ENCODE data around the gene CD72. TPM values are rescaled to one million over a fixed set of nuclear protein-coding genes. Genes with fewer than 3 reads are reported as not detected.

CD72 gene
- total RNA-seq, 1 donor from 2014 or later: 1.8 TPM

- Histone ChIP-seq H4K20me1 (ENCODE audit: insufficient read depth, low read length) (no peaks in the 10 kb centered on the region), H3K36me3 (ENCODE audit: insufficient read depth, low read length) (no peaks in the 10 kb centered on the region), H3K9ac (ENCODE audit: low read length) (no peak overlapping the region), H2AFZ (ENCODE audit: low read depth, low read length) (no peak overlapping the region), H3K4me3 (ENCODE audit: insufficient read depth, low read depth, low read length) (no peak overlapping the region), H3K79me2 (ENCODE audit: insufficient read depth, low read length) (no peaks in the 10 kb centered on the region), H3K27ac (ENCODE audit: low read depth, low read length) (no peak overlapping the region), H3K4me1 (ENCODE audit: insufficient read depth, low read length) (no peaks in the 10 kb centered on the region), H3K27me3 (ENCODE audit: insufficient read depth, low read length) (no peaks in the 10 kb centered on the region), H3K4me2 (ENCODE audit: low read length) (no peak overlapping the region), H3K9me3 (ENCODE audit: insufficient read depth, low read depth, low read length) (no peaks in the 10 kb centered on the region)
- peaks cover 6% of the 10 kb centered on the region for H3K36me3 Mint-ChIP-seq (ENCODE audit: low read depth, unreplicated experiment)
- peaks cover 7% of the 10 kb centered on the region for H3K4me1 Mint-ChIP-seq (ENCODE audit: low read depth, unreplicated experiment)
- FAIRE-seq (no peak), DNase-seq (ENCODE audit: low read depth) (no peak)
- peaks cover 3% of the 10 kb centered on the region for H3K9me3 Mint-ChIP-seq (ENCODE audit: unreplicated experiment)
- H3K4me3 Mint-ChIP-seq (ENCODE audit: unreplicated experiment): no peak overlapping the region
- no peaks in the 10 kb centered on the region for H3K27me3 Mint-ChIP-seq (ENCODE audit: low read depth, unreplicated experiment)
- no peak overlapping the region for H3K27ac Mint-ChIP-seq (ENCODE audit: unreplicated experiment)
- no peak for TF ChIP-seq EZH2 (IDR thresholded peaks at IDR 0.05; ENCODE audit: insufficient read depth, low read length)
- TF ChIP-seq CTCF (IDR thresholded peaks at IDR 0.05; ENCODE audit: insufficient read depth, low read depth, low read length): no peak
Observed at GRCh38 chr9:35636135-35636876, 18.1 kb upstream of the CD72 start.

GRCh38 chr9:35635730-35636129, 17.5 kb upstream of the CD72 start:
- Histone ChIP-seq H3K4me2 (ENCODE audit: low read length) (no peak overlapping the region), H4K20me1 (ENCODE audit: insufficient read depth, low read length) (no peaks in the 10 kb centered on the region), H3K4me3 (ENCODE audit: insufficient read depth, low read depth, low read length) (no peak overlapping the region), H3K36me3 (ENCODE audit: insufficient read depth, low read length) (no peaks in the 10 kb centered on the region), H3K9me3 (ENCODE audit: insufficient read depth, low read depth, low read length) (no peaks in the 10 kb centered on the region), H3K79me2 (ENCODE audit: insufficient read depth, low read length) (no peaks in the 10 kb centered on the region), H3K4me1 (ENCODE audit: insufficient read depth, low read length) (no peaks in the 10 kb centered on the region), H3K27me3 (ENCODE audit: insufficient read depth, low read length) (no peaks in the 10 kb centered on the region), H3K27ac (ENCODE audit: low read depth, low read length) (no peak overlapping the region), H2AFZ (ENCODE audit: low read depth, low read length) (no peak overlapping the region), H3K9ac (ENCODE audit: low read length) (no peak overlapping the region)
- TF ChIP-seq CTCF (IDR thresholded peaks at IDR 0.05; ENCODE audit: insufficient read depth, low read depth, low read length): no peak
- TF ChIP-seq EZH2 (IDR thresholded peaks at IDR 0.05; ENCODE audit: insufficient read depth, low read length): no peak
- Mint-ChIP-seq H3K9me3 (ENCODE audit: unreplicated experiment) (peaks cover 3% of the 10 kb centered on the region), H3K27me3 (ENCODE audit: low read depth, unreplicated experiment) (no peaks in the 10 kb centered on the region), H3K36me3 (ENCODE audit: low read depth, unreplicated experiment) (peaks cover 6% of the 10 kb centered on the region), H3K4me1 (ENCODE audit: low read depth, unreplicated experiment) (peaks cover 7% of the 10 kb centered on the region), H3K27ac (ENCODE audit: unreplicated experiment) (no peak overlapping the region), H3K4me3 (ENCODE audit: unreplicated experiment) (no peak overlapping the region)
- FAIRE-seq (no peak), DNase-seq (ENCODE audit: low read depth) (no peak)

GRCh38 chr9:35629597-35629996, 11.4 kb upstream of the CD72 start:
- no peak overlapping the region for H3K9ac ChIP-seq (ENCODE audit: low read length)
- Mint-ChIP-seq H3K9me3 (ENCODE audit: unreplicated experiment) (no peaks in the 10 kb centered on the region), H3K4me1 (ENCODE audit: low read depth, unreplicated experiment) (no peaks in the 10 kb centered on the region), H3K27me3 (ENCODE audit: low read depth, unreplicated experiment) (peaks cover 6% of the 10 kb centered on the region), H3K27ac (ENCODE audit: unreplicated experiment) (no peak overlapping the region), H3K4me3 (ENCODE audit: unreplicated experiment) (peak overlapping the region; percentile 34), H3K36me3 (ENCODE audit: low read depth, unreplicated experiment) (no peaks in the 10 kb centered on the region)
- no peak overlapping the region for H2AFZ ChIP-seq (ENCODE audit: low read depth, low read length)
- H3K79me2 ChIP-seq (ENCODE audit: insufficient read depth, low read length): no peaks in the 10 kb centered on the region
- H3K36me3 ChIP-seq (ENCODE audit: insufficient read depth, low read length): no peaks in the 10 kb centered on the region
- DNase-seq (ENCODE audit: low read depth) (no peak), FAIRE-seq (no peak)
- no peak overlapping the region for H3K4me3 ChIP-seq (ENCODE audit: insufficient read depth, low read depth, low read length)
- H3K4me1 ChIP-seq (ENCODE audit: insufficient read depth, low read length): no peaks in the 10 kb centered on the region
- H3K27me3 ChIP-seq (ENCODE audit: insufficient read depth, low read length): no peaks in the 10 kb centered on the region
- H3K9me3 ChIP-seq (ENCODE audit: insufficient read depth, low read depth, low read length): no peaks in the 10 kb centered on the region
- H4K20me1 ChIP-seq (ENCODE audit: insufficient read depth, low read length): no peaks in the 10 kb centered on the region
- no peak for TF ChIP-seq EZH2 (IDR thresholded peaks at IDR 0.05; ENCODE audit: insufficient read depth, low read length)
- no peak for TF ChIP-seq CTCF (IDR thresholded peaks at IDR 0.05; ENCODE audit: insufficient read depth, low read depth, low read length)
- H3K4me2 ChIP-seq (ENCODE audit: low read length): no peak overlapping the region
- no peak overlapping the region for H3K27ac ChIP-seq (ENCODE audit: low read depth, low read length)

Data from astrocyte (in vitro differentiated cells and primary cell).